ENCODE measurements around the gene GIMAP8. TPM values are rescaled to one million over a fixed set of nuclear protein-coding genes. Genes with fewer than 3 reads are reported as not detected.

Gene GIMAP8
- total RNA-seq, 1 donor from 2014 or later, result 42.3 TPM

DNA sequence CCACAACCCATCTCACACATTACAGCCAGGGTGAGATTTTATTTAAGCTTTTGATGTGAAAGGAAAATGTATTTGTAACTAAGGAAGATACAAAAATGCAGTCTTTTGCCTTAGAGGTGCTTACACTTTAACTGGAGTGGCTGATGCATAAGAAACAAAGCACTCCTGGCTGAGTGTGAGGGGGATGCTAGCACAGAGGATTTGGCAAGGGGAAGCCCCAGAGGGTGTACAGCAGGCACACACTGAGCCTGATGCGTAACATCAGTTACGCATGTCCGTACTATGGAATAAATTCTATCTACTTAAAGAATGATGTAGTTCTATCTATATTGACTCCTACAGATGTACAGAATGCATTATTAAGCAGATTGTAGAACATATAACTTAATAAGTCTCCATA lies 17.8 kb downstream of the GIMAP8 start:
- no peaks in the 10 kb centered on the region for H3K27me3 ChIP-seq
- H3K4me1 ChIP-seq, result no peaks in the 10 kb centered on the region
- DNase-seq (no peak), ATAC-seq (no peak)
- peak overlapping the region; percentile 41 for H3K4me3 ChIP-seq
- peak overlapping the region; percentile 34 for H3K27ac ChIP-seq
- TF ChIP-seq, protein P1, sequence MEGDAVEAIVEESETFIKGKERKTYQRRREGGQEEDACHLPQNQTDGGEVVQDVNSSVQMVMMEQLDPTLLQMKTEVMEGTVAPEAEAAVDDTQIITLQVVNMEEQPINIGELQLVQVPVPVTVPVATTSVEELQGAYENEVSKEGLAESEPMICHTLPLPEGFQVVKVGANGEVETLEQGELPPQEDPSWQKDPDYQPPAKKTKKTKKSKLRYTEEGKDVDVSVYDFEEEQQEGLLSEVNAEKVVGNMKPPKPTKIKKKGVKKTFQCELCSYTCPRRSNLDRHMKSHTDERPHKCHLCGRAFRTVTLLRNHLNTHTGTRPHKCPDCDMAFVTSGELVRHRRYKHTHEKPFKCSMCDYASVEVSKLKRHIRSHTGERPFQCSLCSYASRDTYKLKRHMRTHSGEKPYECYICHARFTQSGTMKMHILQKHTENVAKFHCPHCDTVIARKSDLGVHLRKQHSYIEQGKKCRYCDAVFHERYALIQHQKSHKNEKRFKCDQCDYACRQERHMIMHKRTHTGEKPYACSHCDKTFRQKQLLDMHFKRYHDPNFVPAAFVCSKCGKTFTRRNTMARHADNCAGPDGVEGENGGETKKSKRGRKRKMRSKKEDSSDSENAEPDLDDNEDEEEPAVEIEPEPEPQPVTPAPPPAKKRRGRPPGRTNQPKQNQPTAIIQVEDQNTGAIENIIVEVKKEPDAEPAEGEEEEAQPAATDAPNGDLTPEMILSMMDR (IDR thresholded peaks at IDR 0.05), result no peak
- peaks cover 3% of the 10 kb centered on the region for H3K36me3 ChIP-seq
- no peaks in the 10 kb centered on the region for H3K9me3 ChIP-seq
- intact Hi-C loops (cut with DNase I), result loop anchor here (10.0 kb wide), 1 partner anchor 47 kb away; the partner anchor contains the start of gene GIMAP7

DNA sequence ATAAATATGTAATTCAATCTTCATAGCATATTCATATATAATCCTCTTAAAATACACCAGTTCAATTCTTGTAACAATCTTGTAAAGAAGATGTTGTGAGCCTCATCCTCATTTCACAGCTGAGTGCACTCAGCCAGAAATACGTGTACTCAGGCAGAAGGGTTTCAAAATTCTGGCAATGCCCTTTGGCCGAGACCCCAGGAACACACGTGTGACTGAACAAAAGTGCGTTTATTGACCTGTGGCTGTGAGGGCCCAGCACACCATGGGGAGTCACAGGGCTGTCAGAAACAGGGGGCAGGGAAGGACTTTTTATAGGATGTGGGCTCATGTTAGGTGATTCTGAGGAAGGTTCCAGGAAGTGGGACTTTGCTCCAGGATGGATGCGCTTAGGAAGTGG lies 21.5 kb downstream of the GIMAP8 start:
- H3K27me3 ChIP-seq, result no peaks in the 10 kb centered on the region
- no peak overlapping the region for H3K4me3 ChIP-seq
- ATAC-seq (no peak), DNase-seq (no peak)
- no peaks in the 10 kb centered on the region for H3K9me3 ChIP-seq
- H3K4me1 ChIP-seq, result no peaks in the 10 kb centered on the region
- H3K36me3 ChIP-seq, result peaks cover 4% of the 10 kb centered on the region
- TF ChIP-seq, protein P1 (IDR thresholded peaks at IDR 0.05), result no peak
- no peak overlapping the region for H3K27ac ChIP-seq
- intact Hi-C loops (cut with DNase I), result no loop called here

DNA sequence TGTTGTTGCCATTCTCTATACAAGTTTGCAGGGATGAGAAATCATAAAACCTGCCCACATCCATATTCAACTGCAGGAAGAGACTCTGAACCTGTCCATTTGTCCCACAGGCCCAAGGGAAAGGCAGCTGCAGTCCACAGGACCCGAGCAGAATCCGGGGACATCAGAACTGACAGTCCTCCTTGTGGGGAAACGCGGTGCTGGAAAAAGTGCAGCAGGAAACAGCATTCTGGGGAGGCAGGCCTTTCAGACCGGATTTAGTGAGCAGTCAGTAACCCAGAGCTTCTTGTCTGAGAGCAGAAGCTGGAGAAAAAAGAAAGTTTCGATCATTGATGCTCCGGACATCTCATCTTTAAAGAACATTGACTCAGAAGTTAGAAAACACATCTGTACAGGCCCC lies 23.5 kb downstream of the GIMAP8 start:
- peaks cover 5% of the 10 kb centered on the region for H3K4me1 ChIP-seq
- no peak overlapping the region for H3K4me3 ChIP-seq
- no peaks in the 10 kb centered on the region for H3K9me3 ChIP-seq
- intact Hi-C loops (cut with DNase I), result no loop called here
- TF ChIP-seq, protein P1 (IDR thresholded peaks at IDR 0.05), result no peak
- DNase-seq, result no peak
- H3K36me3 ChIP-seq, result peaks cover 11% of the 10 kb centered on the region
- ATAC-seq, result no peak
- no peak overlapping the region for H3K27ac ChIP-seq
- H3K27me3 ChIP-seq, result no peaks in the 10 kb centered on the region

DNA sequence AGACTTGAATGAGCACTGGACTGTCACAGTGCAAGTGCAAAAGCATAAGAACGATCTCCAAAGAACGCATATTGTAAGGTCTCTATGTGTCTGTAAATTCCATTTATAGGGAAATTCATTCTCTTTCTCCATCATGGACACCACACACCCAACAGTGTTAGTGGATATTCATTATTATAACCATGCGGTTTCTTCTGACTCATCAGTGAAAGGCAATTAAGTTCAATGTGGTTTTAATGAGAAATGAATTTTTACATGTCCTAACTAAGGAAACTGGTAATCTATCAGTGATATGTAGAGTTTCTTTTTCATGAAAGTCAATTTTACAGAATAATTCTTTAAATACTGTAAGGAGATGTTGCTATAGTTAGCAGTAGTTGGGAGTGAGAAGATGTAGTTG lies 25.9 kb downstream of the GIMAP8 start:
- H3K9me3 ChIP-seq, result no peaks in the 10 kb centered on the region
- intact Hi-C loops (cut with DNase I), result no loop called here
- H3K27me3 ChIP-seq, result no peaks in the 10 kb centered on the region
- H3K4me1 ChIP-seq, result peaks cover 12% of the 10 kb centered on the region
- no peak for DNase-seq
- no peak for ATAC-seq
- H3K4me3 ChIP-seq, result no peak overlapping the region
- peaks cover 11% of the 10 kb centered on the region for H3K36me3 ChIP-seq
- no peak overlapping the region for H3K27ac ChIP-seq
- TF ChIP-seq, protein P1 (IDR thresholded peaks at IDR 0.05), result no peak

DNA sequence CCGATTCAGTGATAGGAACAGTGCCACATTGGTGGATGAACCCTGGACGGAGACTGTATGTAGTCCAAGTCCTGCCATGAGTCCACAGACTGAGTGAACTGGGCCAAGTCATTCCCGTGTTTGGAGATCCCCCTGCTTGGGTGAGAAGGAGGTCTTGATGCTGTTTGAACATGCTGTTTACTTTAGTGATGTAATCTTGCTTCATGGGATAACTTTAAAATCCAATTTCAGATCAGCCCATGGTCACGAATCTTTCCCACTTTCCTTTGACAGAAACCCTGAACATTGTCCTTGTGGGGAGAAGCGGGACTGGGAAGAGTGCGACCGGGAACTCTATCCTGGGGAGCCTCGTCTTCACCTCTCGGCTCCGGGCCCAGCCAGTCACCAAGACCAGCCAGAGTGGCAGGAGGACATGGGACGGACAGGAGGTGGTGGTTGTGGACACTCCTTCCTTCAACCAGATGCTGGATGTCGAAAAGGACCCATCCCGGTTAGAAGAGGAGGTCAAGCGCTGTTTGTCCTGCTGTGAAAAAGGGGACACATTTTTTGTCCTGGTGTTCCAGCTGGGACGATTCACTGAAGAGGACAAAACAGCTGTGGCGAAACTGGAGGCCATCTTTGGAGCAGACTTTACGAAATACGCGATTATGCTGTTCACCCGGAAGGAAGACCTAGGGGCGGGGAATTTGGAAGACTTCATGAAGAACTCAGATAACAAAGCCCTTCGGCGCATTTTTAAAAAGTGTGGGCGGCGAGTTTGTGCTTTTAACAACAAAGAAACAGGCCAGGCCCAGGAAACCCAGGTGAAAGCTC lies 26.6 kb downstream of the GIMAP8 start:
- intact Hi-C loops (cut with DNase I), result no loop called here
- H3K36me3 ChIP-seq, result peaks cover 11% of the 10 kb centered on the region
- no peak for DNase-seq

More for the DNA sequence above, 26.6 kb downstream of the GIMAP8 start:
- Histone ChIP-seq H3K4me3 (no peak overlapping the region), H3K27ac (no peak overlapping the region), H3K4me1 (peaks cover 20% of the 10 kb centered on the region), H3K27me3 (no peaks in the 10 kb centered on the region), H3K9me3 (no peaks in the 10 kb centered on the region)
- ATAC-seq, result no peak
- TF ChIP-seq, protein P1 (IDR thresholded peaks at IDR 0.05), result no peak
